OCI-M2 (cell line): Measurements from ENCODE around the gene ZNF831.

Source experiments
- DNase-seq: peaks from one replicate; lab custom pipeline; 2025; ENCODE audit not compliant: unreplicated experiment; lab: John Stamatoyannopoulos, UW

ZNF831 gene

DNA sequence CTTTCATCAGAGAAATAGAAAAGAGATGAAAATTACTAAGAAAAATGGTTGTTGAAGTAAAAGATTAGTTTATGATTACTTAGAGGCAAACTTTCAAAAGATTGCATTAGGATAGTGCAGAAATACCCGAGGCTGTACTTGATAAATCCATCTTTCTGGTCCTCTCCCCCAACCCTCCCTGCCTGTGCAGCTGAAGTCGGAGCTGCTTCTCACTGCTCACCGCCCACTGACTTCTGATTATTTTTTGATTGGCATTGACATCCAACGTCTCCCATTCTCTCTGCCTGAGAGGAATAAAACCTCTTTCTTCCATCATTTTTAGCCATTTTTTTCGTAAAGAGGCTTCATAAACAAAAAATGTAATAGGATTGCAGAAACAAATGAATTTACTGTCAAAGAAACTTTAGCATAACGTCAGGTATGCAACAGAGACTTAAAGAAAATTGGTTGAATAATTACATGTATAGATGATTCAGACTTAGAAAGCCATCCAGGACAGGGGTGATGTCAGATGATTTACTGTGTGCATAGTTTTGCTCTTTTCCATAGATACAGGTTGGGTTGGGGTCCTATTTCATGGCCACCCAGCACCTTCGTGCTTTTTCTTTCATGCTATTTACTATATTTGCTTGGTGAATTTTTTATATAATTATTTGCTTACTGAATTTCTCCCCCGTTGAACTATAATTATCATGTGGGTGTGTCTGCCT, 83.2 kb downstream of the ZNF831 start:
- DNase-seq = no peak

DNA sequence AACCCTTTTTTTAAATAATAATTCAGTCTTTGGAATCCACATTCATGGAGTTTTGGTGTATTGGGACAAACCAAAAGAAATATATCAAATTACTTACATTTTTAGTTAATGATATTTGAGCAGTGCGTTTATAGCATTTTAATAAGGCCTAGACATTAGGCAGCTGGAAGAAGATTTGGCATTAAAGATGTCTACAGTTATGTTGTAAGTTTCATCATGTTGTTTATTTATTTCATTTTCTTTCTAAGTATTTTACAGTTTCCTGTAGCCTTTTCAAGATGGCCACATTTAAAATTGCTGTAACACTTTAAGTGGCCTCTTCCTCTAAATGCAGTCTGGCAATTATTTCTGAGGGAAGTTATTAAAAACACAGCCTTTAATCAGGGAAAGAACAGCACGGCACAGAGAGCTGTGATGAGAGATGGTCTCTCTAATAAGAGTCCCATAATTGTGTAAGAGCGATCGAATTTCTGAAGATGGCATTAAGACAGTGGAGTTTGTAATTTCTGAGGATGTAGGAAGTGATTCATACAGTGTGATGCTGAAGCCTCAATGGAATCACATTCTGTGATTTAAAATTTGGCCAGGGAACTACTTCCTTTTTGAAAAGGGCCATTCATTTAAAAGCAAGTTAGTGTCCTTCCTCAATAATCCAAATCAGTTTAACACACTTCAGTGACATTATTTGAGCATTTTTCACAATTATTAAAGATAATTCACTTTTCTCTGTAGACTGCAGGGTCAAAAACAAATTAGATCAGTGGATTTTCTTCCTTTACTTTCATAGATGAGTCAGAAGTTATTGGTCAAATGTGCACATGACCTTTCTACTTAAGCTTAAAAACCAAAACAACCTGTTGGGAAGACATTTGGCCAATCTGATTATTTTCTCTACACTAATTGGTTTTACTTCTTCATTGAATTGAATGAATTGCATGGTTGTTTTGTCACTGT, 84.4 kb downstream of the ZNF831 start:
- no peak for DNase-seq

DNA sequence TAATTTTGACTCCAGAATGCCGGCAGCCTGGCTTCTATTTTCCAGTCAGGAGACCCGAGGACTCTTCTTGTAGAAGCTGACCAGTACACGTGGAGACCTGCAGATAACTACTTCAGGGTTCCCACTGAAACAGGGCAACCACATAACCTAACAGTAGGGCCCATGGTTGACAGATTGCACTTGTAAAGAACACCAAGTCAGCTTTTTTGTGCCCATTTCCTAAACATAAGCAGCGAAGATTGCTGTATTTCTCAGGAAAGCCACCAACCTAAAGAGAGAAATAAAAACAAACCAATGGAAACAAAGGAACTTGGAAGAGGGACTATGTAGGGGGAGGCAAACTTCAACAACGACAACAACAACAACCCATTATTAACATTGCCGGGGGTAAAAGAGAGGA, 86.7 kb downstream of the ZNF831 start:
- DNase-seq = no peak

- no peak for DNase-seq
These were observed 89.7 kb downstream of the ZNF831 start for GRCh38 chr20:59253325-59253724.

DNA sequence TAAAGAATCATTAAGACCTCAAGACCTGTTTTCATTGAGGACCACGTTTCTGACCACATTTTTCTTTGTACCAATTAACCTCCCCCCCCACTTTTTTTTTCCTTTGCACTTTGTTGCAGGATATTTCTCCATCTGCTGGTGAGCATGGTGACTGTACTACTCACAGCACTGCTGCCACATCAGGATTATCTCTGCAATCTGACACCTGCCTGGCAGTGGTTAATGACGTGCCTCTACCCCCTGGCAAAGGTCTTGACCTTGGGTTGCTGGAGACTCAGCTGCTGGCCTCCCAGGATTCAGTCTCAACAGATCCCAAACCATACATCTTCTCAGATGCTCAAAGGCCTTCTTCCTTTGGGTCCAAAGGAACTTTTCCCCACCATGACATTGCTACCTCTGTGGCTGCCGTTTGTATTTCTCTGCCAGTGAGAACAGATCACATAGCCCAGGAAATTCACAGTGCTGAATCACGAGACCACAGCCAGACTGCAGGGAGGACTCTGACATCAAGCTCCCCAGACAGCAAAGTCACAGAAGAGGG, 90.2 kb downstream of the ZNF831 start:
- DNase-seq = no peak

- no peak for DNase-seq
These were observed 91.6 kb downstream of the ZNF831 start for GRCh38 chr20:59255256-59255655.

GRCh38 chr20:59258221-59258621, 94.6 kb downstream of the ZNF831 start:
- DNase-seq = no peak

GRCh38 chr20:59259946-59260345, 96.3 kb downstream of the ZNF831 start:
- no peak for DNase-seq

- no peak for DNase-seq
These were observed 101.7 kb downstream of the ZNF831 start for GRCh38 chr20:59265298-59265697.

GRCh38 chr20:59268870-59269269, 105.2 kb downstream of the ZNF831 start:
- no peak for DNase-seq

DNA sequence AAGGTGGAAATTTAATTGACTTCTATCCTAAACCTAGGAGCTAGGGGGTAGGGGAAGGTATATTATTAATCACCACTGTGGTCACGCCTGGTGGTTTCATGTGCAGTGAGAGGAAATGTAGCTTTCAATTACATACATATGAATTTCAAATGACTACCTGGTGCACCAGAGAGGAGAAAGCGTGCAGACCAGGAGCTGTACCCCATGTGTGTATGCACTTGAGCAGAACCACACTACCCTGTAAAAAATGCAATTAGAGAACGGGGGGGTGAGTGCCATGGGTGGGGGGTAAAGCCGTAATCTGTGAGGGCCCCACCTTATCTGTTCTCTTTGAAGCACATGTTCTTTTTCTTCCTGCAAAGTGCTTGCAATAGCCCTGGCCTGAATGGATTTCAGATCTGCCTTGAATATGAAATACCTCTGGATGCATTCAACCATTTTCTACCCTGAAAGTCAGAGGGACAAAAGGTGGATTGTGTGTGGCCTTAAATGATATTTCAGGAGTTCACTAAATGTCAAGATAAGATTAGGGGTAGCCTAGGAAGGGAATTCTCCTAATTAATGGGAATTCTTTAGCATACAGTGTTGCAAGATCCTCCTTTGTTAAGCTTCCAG, 105.9 kb downstream of the ZNF831 start:
- no peak for DNase-seq

DNA sequence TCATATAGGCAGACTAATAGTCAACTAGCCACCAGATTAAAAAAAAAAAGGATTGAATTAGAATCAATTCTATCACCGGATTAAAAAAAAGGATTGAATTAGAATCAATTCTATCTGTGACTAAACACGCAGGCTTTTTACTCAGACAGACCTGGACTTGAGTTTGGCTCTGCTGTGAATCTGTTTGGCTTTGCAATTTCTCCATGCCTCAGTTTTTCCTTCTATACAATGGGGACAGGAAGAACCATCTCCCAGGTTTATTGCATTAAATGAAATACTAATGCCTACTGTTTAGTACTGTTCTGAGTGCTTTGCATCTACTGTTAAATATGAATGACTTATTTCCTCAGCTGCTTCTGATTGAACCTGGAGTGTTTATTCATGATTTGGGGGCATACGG, 106.8 kb downstream of the ZNF831 start:
- DNase-seq = no peak

DNA sequence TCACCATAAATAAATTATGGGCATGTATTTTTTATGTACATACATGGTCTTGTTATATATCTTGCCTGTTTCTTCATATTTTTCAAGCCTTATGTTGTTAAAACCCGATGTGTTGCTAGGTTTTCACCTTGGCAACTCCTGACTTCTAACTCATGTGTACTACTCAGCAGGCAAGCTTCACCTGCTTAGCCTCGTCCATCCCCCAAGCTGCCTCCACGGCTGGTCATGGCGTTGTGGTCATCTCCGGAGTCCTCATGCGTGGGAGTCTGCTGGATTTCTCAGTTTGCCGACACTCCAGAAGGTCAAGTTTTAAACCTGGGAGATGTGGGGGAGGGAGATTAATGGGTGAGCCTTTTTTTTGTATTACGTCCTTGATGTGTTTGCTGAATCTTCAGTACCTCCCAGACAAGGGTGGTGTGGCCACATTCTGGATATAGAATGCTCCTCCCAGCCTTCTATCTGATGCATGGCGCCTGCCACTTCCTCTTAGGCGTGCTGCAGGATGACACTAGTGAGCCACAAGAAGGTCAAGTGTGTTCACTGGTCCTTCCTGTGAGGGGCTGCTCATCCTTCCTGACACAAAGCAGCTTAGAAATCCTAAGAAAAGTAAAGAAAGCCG, 110.2 kb downstream of the ZNF831 start:
- DNase-seq = no peak

DNA sequence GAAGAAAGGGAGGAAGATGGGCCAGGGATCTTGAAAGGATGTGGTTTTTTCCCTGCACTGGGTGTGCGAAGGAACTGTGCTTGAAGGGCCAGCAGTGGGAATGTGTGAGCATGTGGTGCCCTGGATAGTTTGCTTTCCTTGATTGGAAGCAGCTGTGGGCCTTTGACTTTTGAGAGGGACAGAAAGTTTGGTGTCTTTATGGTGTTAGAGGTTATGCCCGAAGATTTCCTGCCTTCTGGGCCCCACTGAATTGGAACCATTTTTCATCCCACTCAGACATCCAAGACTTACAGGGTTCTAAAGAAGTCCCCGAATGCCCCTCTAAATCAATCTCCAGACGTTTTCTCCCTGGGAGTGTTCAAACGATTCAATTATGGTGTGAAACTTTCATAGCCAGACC, 113.3 kb downstream of the ZNF831 start:
- no peak for DNase-seq

DNA sequence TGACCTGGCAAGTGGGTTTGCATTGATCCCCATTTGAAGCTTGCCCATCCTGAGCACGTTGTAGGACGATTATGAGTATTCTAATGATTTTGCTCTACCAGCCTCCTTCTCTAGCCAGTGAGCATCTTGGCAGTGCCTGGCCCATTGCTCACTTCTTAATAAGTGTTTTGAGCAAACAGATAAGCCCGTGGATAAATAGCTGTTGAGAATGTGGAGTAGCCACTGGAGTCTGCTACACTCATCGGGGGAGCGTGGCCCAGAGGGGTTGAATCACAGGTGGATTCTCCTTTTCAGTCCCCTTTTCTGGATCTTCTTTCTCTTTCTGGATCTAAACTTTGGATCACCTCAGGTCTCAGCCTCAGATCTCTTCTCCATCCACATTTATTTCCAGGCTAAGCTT, 120.8 kb downstream of the ZNF831 start:
- DNase-seq = no peak

DNA sequence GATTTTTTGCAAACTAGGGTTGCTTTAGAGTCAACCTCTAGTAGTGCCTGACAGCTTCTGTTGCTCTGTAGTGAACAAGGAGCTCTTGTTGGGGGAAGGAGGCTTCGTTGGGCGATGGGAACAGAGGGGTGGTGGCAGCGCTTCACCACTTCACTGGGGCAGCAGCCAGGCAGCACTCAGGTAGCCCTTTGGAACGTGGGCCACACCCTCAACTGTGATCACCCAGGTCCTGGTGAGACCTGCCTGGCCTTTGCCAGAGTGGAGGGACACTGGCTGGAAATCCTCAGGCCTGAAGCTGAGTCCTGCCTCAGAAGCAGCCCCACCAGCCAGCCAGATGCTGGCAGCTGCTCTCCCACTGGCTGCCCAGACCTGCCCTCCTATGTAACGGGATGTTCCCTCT, 126.4 kb downstream of the ZNF831 start:
- DNase-seq = no peak

GRCh38 chr20:59291740-59292383, 128.2 kb downstream of the ZNF831 start:
- DNase-seq = no peak

- DNase-seq = no peak
These were observed 131.9 kb downstream of the ZNF831 start for GRCh38 chr20:59295531-59295930.

- DNase-seq = no peak
These were observed 134.1 kb downstream of the ZNF831 start for GRCh38 chr20:59297686-59298085.

DNA sequence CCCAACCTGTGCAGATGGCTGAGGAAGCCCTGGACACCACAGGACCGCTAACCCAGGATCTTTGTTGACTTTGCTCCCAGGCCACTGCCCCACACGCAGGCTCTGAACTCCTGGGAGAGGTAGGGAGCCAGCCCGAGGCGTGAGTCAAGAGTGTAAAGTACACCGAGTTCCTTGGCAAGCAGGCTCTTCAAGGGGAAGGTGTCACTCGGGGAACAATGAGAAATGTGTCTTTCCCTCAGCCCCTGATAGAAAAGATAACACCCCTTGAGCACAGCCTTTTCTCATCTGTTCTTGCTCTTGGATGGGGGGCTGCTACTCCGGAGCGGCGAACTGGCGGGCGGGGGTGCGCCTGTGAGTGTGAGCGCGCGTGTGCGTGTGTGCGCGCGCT, 136.3 kb downstream of the ZNF831 start:
- DNase-seq = no peak
